ENCODE data around the gene PALM. TPM values are rescaled to one million over a fixed set of nuclear protein-coding genes. Genes with fewer than 3 reads are reported as not detected.
A peak's percentile ranks its signal among the peaks of the same experiment; 100 is the strongest.

The PALM gene
- total RNA-seq, 2 donors from 2014 or later: 32.9 to 40.8 TPM

GRCh38 chr19:681029-682019 is 27.4 kb upstream of the PALM start:
- Mint-ChIP-seq H3K4me3 (peak overlapping the region; percentile 71), H3K9me3 (no peaks in the 10 kb centered on the region), H3K27ac (peak overlapping the region; percentile 99), H3K36me3 (ENCODE audit: low read depth) (no peaks in the 10 kb centered on the region), H3K27me3 (ENCODE audit: insufficient read depth) (peaks cover 8% of the 10 kb centered on the region), H3K4me1 (peaks cover 1% of the 10 kb centered on the region)
- no peak overlapping the region for H3K9ac ChIP-seq (ENCODE audit: extremely low read depth, low read length, poor library complexity, severe bottlenecking)
- TF ChIP-seq CTCF (conservative IDR thresholded peaks at IDR 0.05): no peak
- peaks cover 5% of the 10 kb centered on the region for H3K27me3 ChIP-seq (ENCODE audit: control insufficient read depth, insufficient read depth, low read length, poor library complexity, severe bottlenecking)
- DNase-seq: no peak
- H3K36me3 ChIP-seq (ENCODE audit: control insufficient read depth, insufficient read depth, low read length): no peaks in the 10 kb centered on the region
- H3K27ac ChIP-seq (ENCODE audit: low read depth, low read length): no peak overlapping the region
- 85 to 95% methylated on average over 32 to 50 of the region's 54 CpGs for WGBS, 2 experiments (ENCODE audit: insufficient coverage in 1 of 2, insufficient read length in 1 of 2)
- H3K4me1 ChIP-seq (ENCODE audit: control insufficient read depth, insufficient read depth, low read length): no peaks in the 10 kb centered on the region
- H3K4me3 ChIP-seq (ENCODE audit: low read length): peak overlapping the region; percentile 85
- H3K9me3 ChIP-seq (ENCODE audit: control insufficient read depth, low read length): no peaks in the 10 kb centered on the region

- H3K4me1 ChIP-seq (ENCODE audit: control insufficient read depth, insufficient read depth, low read length): no peaks in the 10 kb centered on the region
- H3K4me3 Mint-ChIP-seq: no peak overlapping the region
- peaks cover 6% of the 10 kb centered on the region for H3K27me3 Mint-ChIP-seq (ENCODE audit: insufficient read depth)
- H3K9ac ChIP-seq (ENCODE audit: extremely low read depth, low read length, poor library complexity, severe bottlenecking): no peak overlapping the region
- H3K36me3 Mint-ChIP-seq (ENCODE audit: low read depth): no peaks in the 10 kb centered on the region
- H3K4me3 ChIP-seq (ENCODE audit: low read length): no peak overlapping the region
- H3K27ac ChIP-seq (ENCODE audit: low read depth, low read length): no peak overlapping the region
- H3K4me1 Mint-ChIP-seq: peaks cover 1% of the 10 kb centered on the region
- 93 to 99% methylated on average over 14 to 25 of the region's 25 CpGs for WGBS, 2 experiments (ENCODE audit: insufficient coverage in 1 of 2, insufficient read length in 1 of 2)
- peak; percentile 42 for DNase-seq
- H3K36me3 ChIP-seq (ENCODE audit: control insufficient read depth, insufficient read depth, low read length): no peaks in the 10 kb centered on the region
- no peak overlapping the region for H3K27ac Mint-ChIP-seq
- no peaks in the 10 kb centered on the region for H3K9me3 ChIP-seq (ENCODE audit: control insufficient read depth, low read length)
- H3K27me3 ChIP-seq (ENCODE audit: control insufficient read depth, insufficient read depth, low read length, poor library complexity, severe bottlenecking): no peaks in the 10 kb centered on the region
- H3K9me3 Mint-ChIP-seq: no peaks in the 10 kb centered on the region
- TF ChIP-seq CTCF (conservative IDR thresholded peaks at IDR 0.05): no peak
Observed at GRCh38 chr19:682678-683320, 25.9 kb upstream of the PALM start.

GRCh38 chr19:685454-685931 is 23.2 kb upstream of the PALM start:
- no peak overlapping the region for H3K4me3 ChIP-seq (ENCODE audit: low read length)
- 90 to 93% methylated on average over 16 to 31 of the region's 31 CpGs for WGBS, 2 experiments (ENCODE audit: insufficient coverage in 1 of 2, insufficient read length in 1 of 2)
- no peak for TF ChIP-seq CTCF (conservative IDR thresholded peaks at IDR 0.05)
- no peaks in the 10 kb centered on the region for H3K27me3 ChIP-seq (ENCODE audit: control insufficient read depth, insufficient read depth, low read length, poor library complexity, severe bottlenecking)
- peaks cover 4% of the 10 kb centered on the region for H3K27me3 Mint-ChIP-seq (ENCODE audit: insufficient read depth)
- peak; percentile 45 for DNase-seq
- H3K4me1 Mint-ChIP-seq: peaks cover 1% of the 10 kb centered on the region
- H3K36me3 Mint-ChIP-seq (ENCODE audit: low read depth): no peaks in the 10 kb centered on the region
- H3K36me3 ChIP-seq (ENCODE audit: control insufficient read depth, insufficient read depth, low read length): no peaks in the 10 kb centered on the region
- H3K4me3 Mint-ChIP-seq: no peak overlapping the region
- no peaks in the 10 kb centered on the region for H3K4me1 ChIP-seq (ENCODE audit: control insufficient read depth, insufficient read depth, low read length)
- no peak overlapping the region for H3K27ac ChIP-seq (ENCODE audit: low read depth, low read length)
- H3K9me3 Mint-ChIP-seq: no peaks in the 10 kb centered on the region
- H3K9ac ChIP-seq (ENCODE audit: extremely low read depth, low read length, poor library complexity, severe bottlenecking): no peak overlapping the region
- no peak overlapping the region for H3K27ac Mint-ChIP-seq
- H3K9me3 ChIP-seq (ENCODE audit: control insufficient read depth, low read length): no peaks in the 10 kb centered on the region

Data from endodermal cell (in vitro differentiated cells).